Neural crest cell (in vitro differentiated cells): ENCODE results near the gene GTPBP6. TPM values are rescaled to one million over a fixed set of nuclear protein-coding genes. Genes with fewer than 3 reads are reported as not detected.
"Not testable (repeated sequence)": the region's sequence is repeated elsewhere in the genome, so short reads cannot be mapped to it uniquely, and the experiment has no call there.

Experiments used
- DNase-seq: peaks from one replicate; pipeline ENCODE4 v3.0.0; 2021; ENCODE audit warnings: low read depth, mixed read lengths, low spot score
- H3K27ac Mint-ChIP-seq: one replicate; pipeline ENCODE4 v1.8.0; 2021; ENCODE audit warnings: mild to moderate bottlenecking, mixed read lengths; ENCODE audit not compliant: unreplicated experiment
- H3K27me3 Mint-ChIP-seq: 2 replicates; pipeline ENCODE4 v1.8.0; 2021; ENCODE audit warnings: low read depth, mild to moderate bottlenecking, mixed read lengths
- H3K36me3 Mint-ChIP-seq: 2 replicates; pipeline ENCODE4 v1.8.0; 2021; ENCODE audit warnings: low read depth, mild to moderate bottlenecking, mixed read lengths
- H3K4me1 Mint-ChIP-seq: 2 replicates; pipeline ENCODE4 v1.8.0; 2021; ENCODE audit warnings: mixed read lengths
- H3K4me3 Mint-ChIP-seq: one replicate; pipeline ENCODE4 v1.8.0; 2021; ENCODE audit warnings: mild to moderate bottlenecking, mixed read lengths
- H3K9me3 Mint-ChIP-seq: 2 replicates; pipeline ENCODE4 v1.8.0; 2021; ENCODE audit warnings: mixed read lengths
- CTCF ChIP-seq: fragments of 200-600 bp; sonication (generic); conservative IDR thresholded peaks from 2 replicates; pipeline ENCODE4 v1.5.0; 2021; ENCODE audit warnings: antibody characterized with exemption, mild to moderate bottlenecking
- total RNA-seq: library from RNA; stranded (reverse); gene quantifications from 2 replicates; pipeline ENCODE4 v1.2.1, GENCODE V29; 2021

Gene GTPBP6
- total RNA-seq, 1 donor from 2014 or later, result 81.9 TPM

DNA sequence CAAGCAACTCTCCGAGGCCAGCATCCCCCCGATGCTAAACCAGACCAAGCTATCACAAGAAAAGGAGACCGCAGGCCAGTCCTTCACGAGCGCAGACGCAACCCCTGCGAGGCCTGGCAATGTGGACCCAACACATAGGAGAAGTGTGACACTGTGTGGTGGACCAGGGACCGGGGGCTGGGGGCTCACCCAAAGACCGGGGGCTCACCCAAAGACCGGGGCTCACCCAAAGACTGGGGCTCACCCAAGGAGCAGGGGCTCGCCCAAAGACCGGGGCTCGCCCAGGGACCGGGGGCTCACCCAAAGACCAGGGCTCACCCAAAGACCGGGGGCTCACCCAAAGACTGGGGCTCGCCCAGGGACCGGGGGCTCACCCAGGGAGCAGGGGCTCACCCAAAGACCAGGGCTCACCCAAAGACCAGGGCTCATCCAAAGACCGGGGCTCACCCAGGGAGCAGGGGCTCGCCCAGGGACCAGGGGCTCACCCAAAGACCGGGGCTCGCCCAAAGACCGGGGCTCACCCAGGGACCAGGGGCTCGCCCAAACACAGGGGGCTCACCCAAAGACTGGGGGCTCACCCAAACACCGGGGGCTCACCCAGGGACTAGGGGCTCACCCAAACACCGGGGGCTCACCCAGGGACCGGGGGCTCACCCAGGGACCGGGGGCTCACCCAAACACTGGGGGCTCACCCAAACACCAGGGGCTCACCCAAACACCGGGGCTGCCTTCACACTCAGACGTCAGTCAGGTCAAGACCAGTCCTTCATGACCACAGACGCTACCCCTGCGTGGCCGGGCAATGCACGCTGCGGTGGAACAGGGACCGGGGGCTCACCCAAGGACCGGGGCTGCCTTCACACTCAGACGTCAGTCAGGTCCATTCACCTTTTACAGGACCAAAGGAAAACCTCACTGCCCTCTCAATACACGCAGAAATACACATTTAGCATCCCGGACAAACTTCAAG lies 35.3 kb upstream of the GTPBP6 start:
- Mint-ChIP-seq H3K4me3 (no peak overlapping the region), H3K4me1 (peaks cover 45% of the 10 kb centered on the region), H3K36me3 (peaks cover 28% of the 10 kb centered on the region), H3K9me3 (no peaks in the 10 kb centered on the region), H3K27ac (no peak overlapping the region), H3K27me3 (no peaks in the 10 kb centered on the region)
- no peak for TF ChIP-seq CTCF
- no peak for DNase-seq

- no peaks in the 10 kb centered on the region for H3K27me3 Mint-ChIP-seq
- no peak for TF ChIP-seq CTCF
- DNase-seq, result no peak
- H3K9me3 Mint-ChIP-seq, result no peaks in the 10 kb centered on the region
- peaks cover 23% of the 10 kb centered on the region for H3K36me3 Mint-ChIP-seq
- H3K27ac Mint-ChIP-seq, result no peak overlapping the region
- peaks cover 48% of the 10 kb centered on the region for H3K4me1 Mint-ChIP-seq
- no peak overlapping the region for H3K4me3 Mint-ChIP-seq
These were observed 34.2 kb upstream of the GTPBP6 start for GRCh38 chrX:352582-353314.

DNA sequence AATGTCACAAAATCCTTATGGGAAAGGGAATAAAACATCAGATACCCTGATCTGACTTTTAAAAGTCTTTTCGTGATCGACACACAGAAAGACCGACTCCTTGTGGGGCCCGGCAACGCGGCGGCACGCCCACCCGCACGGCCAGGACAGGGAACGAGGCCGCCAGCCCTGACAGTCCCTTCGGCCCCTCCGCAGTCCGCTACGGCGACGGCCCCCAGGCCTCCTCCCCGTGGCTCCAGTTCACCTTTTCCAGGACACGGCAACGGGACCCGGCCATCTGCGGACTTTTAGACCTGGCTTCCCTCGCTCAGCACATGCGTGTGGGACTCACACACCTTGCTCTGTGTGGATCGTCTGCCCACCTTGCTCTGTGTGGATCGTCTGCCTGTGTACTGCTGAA lies 33.6 kb upstream of the GTPBP6 start:
- H3K9me3 Mint-ChIP-seq, result no peaks in the 10 kb centered on the region
- H3K36me3 Mint-ChIP-seq, result peaks cover 17% of the 10 kb centered on the region
- H3K4me3 Mint-ChIP-seq, result no peak overlapping the region
- H3K4me1 Mint-ChIP-seq, result peaks cover 43% of the 10 kb centered on the region
- no peaks in the 10 kb centered on the region for H3K27me3 Mint-ChIP-seq
- DNase-seq, result no peak
- TF ChIP-seq CTCF, result no peak
- no peak overlapping the region for H3K27ac Mint-ChIP-seq

DNA sequence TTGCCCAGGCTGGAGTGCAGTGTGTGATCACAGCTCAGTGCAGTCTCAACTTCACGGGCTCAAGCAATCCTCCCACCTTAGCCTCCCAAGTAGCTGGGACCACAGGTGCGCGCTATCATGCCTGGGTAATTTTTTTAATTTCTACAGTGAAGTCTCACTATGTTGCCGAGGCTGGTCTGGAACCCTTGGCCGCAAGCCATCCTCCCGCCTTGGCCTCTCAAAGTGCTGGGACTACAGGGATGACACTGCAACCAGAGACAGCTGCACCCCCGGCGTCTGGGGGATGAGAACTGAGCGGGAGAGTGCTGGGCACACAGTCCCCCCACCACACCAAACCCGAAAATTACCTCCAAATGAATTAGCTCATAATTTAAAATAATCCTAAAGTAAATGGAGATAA lies 33.1 kb upstream of the GTPBP6 start:
- H3K27ac Mint-ChIP-seq, result no peak overlapping the region
- H3K27me3 Mint-ChIP-seq, result no peaks in the 10 kb centered on the region
- TF ChIP-seq CTCF, result no peak
- peaks cover 13% of the 10 kb centered on the region for H3K36me3 Mint-ChIP-seq
- H3K4me1 Mint-ChIP-seq, result peaks cover 38% of the 10 kb centered on the region
- no peak overlapping the region for H3K4me3 Mint-ChIP-seq
- no peak for DNase-seq
- H3K9me3 Mint-ChIP-seq, result no peaks in the 10 kb centered on the region

GRCh38 chrX:351324-351641 lies 32.7 kb upstream of the GTPBP6 start:
- not testable (repeated sequence) for DNase-seq, H3K27ac Mint-ChIP-seq, H3K4me3 Mint-ChIP-seq, H3K9me3 Mint-ChIP-seq, H3K27me3 Mint-ChIP-seq, H3K36me3 Mint-ChIP-seq
- H3K4me1 Mint-ChIP-seq, result peaks cover 34% of the 10 kb centered on the region
